GM19438 (cell line): ENCODE measurements around the gene NASP.
"Not testable (repeated sequence)": the region's sequence is repeated elsewhere in the genome, so short reads cannot be mapped to it uniquely, and the experiment has no call there.

Experiments used
- ATAC-seq: cut with Tn5 transposase; IDR thresholded peaks from one replicate; pipeline ENCODE4 v1.9.1; 2021; ENCODE audit warnings: low read depth; ENCODE audit not compliant: unreplicated experiment

NASP gene

DNA sequence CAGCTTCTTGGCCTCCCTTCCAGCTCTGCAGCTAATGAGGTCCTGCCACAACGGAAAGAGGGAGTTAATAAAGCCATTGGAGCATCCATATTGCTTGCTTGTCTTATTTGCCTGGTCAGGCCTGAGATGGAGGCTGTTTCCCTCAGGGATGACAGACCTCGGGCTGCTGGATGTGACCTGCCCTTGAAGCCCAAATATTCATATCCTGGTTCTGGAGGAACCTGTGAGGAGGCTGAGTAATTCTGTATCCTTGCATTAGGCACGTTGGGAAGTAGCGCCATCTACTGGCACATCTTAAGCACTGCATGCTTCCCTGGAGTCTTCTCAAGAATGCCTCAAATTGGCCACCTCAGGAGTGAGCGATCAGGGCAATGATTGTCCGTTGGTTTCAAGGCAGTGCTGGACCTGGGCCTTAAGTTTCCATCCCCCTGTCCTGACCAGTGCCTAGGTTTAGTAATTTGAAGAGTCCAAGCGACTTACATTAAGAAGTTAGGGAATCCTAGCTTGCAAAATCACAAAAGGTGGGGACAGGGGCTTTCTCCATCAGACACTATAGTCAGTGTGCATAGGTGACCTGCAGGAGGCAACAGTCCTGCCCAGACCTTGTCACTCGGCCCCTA, 13.8 kb upstream of the NASP start:
- peak; percentile 74 for ATAC-seq

DNA sequence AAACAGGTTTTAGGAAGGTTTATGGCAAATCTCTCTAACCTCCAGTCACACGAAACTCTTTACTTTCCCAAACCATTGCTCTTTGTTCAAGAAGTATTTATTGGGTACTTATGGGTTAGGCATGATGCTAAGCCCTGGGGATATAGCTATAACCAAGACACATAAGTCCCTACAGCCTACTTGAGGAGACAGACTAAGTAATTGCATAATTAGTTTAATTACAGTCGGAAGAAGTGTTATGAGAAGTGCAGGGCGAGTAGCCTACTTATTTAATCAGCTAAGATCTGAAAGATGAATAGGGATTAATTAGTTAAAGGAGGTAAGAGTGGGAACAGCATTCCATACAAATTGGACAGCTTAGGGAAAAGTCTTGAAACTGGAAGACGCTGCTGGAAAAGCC, 13.2 kb upstream of the NASP start:
- no peak for ATAC-seq

GRCh38 chr1:45573231-45573804, 10.5 kb upstream of the NASP start:
- no peak for ATAC-seq

GRCh38 chr1:45574105-45574626, 9.7 kb upstream of the NASP start:
- ATAC-seq, result no peak

- peak; percentile 69 for ATAC-seq
Measured at GRCh38 chr1:45583264-45583665, 576 bp upstream of the NASP start.

- peak; percentile 32 for ATAC-seq
Measured at GRCh38 chr1:45584351-45585109, 689 bp downstream of the NASP start.

DNA sequence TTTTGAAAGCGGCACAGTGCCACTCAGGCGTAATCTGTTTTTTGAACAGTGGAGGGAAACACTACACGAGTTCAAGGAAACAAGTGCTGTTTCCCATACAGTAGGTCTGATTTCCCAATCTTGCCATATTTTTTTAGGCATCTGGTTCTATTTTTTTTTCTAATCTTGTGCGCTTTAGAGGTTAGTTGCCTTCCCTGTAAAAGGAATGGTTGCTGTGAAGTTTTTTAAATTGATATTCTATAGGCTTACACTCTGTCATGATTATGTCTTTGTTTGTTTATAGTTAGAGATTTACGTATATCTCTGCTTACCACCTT, 1.2 kb downstream of the NASP start:
- no peak for ATAC-seq

- no peak for ATAC-seq
Measured at GRCh38 chr1:45585496-45586075, 1.7 kb downstream of the NASP start.

DNA sequence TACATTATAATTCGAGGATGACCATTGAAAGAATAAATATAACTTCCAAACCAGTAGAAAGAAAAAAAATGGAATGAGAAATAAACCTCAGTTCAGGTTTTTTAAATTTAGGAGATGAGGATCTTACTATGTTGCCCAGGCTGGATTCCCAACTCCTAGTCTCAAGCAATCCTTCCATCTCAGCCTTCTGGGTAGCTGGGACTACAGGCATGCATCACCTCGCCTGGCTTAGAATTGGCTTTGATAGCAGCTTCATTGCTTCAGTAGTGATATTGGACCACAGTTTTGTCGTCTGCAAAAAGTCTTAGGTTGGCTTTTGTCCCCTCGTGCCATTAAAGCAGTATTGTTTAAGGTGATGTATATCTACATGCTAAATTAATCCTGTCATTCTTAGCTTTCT, 2.9 kb downstream of the NASP start:
- ATAC-seq, result no peak

GRCh38 chr1:45589861-45590260, 6.0 kb downstream of the NASP start:
- ATAC-seq, result no peak

- no peak for ATAC-seq
Measured at GRCh38 chr1:45594412-45594811, 10.6 kb downstream of the NASP start.

DNA sequence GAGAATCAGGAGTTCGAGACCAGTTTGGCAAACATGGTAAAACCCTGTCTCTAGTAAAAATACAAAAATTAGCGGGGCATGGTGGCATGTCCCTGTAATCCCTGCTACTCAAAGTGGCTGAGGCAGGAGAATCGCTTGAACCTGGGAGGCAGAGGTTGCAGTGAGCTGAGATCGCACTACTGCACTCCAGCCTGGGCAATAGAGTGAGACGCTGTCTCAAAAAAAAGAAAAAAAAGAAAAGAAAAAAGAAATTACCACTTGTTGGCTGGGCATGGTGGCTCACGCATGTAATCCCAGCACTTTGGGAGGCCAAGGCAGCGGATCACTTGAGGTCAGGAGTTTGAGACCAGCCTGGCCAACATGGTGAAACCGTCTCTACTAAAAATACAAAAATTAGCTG, 12.9 kb downstream of the NASP start:
- not testable (repeated sequence) for ATAC-seq

DNA sequence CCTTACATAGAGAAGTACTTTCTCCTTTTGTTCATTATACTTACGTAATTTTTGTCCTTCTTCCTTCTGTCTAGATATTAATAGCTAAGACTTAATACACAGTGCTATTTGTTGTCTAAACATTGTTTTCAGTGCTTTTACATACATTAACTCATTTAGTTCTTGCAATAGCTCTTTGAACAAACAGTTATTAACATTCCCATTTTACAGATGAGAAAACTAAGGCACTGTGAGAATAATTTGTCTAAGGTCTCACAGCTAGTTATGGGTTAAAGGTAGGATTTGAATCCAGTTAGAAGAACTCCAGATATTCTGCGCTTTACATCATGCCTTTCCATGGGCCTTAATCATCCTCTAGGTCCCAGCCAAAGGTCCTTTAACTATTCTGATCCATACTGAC, 20.4 kb downstream of the NASP start:
- ATAC-seq, result no peak

GRCh38 chr1:45607404-45608074, 23.7 kb downstream of the NASP start:
- ATAC-seq, result no peak

GRCh38 chr1:45608175-45609156, 24.6 kb downstream of the NASP start:
- no peak for ATAC-seq

GRCh38 chr1:45610589-45611226, 26.9 kb downstream of the NASP start:
- ATAC-seq, result no peak

GRCh38 chr1:45612941-45613579, 29.2 kb downstream of the NASP start:
- ATAC-seq, result no peak

- ATAC-seq, result no peak
Measured at GRCh38 chr1:45615885-45616284, 32.0 kb downstream of the NASP start.

- ATAC-seq, result no peak
Measured at GRCh38 chr1:45617618-45618017, 33.8 kb downstream of the NASP start.
